C4-2B (cell line): ENCODE results near the gene SLC25A14.
"Not testable (repeated sequence)": the region's sequence is repeated elsewhere in the genome, so short reads cannot be mapped to it uniquely, and the experiment has no call there.

Experiments used
- H3K27ac ChIP-seq: fragments of 450-650 bp; 2 replicates; pipeline ENCODE4 v1.5.1; 2017
- ZFX ChIP-seq: fragments of 450-650 bp; IDR thresholded peaks from 2 replicates; pipeline ENCODE4 v1.6.1; 2017
- TF ChIP-seq, protein P1 (sequence below): fragments of 450-650 bp; conservative IDR thresholded peaks from 2 replicates; pipeline ENCODE4 v1.5.1; 2017; ENCODE audit warnings: mild to moderate bottlenecking

Gene SLC25A14

GRCh38 chrX:130340271-130340670 is 552 bp downstream of the SLC25A14 start:
- TF ChIP-seq, protein P1, sequence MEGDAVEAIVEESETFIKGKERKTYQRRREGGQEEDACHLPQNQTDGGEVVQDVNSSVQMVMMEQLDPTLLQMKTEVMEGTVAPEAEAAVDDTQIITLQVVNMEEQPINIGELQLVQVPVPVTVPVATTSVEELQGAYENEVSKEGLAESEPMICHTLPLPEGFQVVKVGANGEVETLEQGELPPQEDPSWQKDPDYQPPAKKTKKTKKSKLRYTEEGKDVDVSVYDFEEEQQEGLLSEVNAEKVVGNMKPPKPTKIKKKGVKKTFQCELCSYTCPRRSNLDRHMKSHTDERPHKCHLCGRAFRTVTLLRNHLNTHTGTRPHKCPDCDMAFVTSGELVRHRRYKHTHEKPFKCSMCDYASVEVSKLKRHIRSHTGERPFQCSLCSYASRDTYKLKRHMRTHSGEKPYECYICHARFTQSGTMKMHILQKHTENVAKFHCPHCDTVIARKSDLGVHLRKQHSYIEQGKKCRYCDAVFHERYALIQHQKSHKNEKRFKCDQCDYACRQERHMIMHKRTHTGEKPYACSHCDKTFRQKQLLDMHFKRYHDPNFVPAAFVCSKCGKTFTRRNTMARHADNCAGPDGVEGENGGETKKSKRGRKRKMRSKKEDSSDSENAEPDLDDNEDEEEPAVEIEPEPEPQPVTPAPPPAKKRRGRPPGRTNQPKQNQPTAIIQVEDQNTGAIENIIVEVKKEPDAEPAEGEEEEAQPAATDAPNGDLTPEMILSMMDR, result no peak
- no peak for TF ChIP-seq ZFX
- H3K27ac ChIP-seq, result peak overlapping the region; percentile 73

DNA sequence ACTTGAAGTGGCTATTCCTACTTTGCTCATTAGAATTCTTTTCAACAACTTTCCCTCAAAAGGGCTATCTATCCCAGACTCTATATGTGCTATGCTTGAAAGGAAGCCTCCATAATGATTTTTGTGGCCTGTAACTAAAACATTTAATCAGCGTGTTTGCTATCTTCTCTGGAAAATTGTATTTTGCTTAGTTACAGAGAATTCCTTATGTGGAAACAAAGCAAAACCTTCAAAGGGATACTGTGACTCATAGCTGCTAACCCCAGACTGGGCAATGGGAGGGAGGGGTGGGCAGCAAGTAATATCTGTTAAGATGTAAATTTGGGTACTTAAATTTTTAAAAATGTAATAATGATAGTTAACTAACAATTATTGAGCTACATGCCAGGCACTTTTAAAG is 3.7 kb downstream of the SLC25A14 start:
- no peak overlapping the region for H3K27ac ChIP-seq
- no peak for TF ChIP-seq ZFX
- TF ChIP-seq, protein P1, result no peak

DNA sequence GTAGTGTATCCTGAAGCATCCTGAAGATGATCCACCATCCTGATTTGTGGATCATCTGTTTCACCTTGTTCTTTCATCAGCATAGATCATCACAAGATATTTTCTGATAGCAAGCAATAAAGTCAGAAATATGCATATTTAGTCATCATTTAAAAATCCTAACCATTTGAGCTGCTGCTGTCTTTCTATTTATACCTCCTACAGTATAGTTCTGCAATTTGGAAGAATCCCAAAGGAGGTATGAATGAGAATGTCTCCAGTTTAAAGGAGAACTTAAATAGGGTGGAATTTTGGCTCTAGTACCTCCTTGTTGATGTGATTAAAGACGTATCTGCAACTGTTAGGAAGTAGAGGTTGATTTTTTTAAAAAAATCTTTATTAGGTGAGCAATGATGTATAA is 7.6 kb downstream of the SLC25A14 start:
- no peak for TF ChIP-seq ZFX
- TF ChIP-seq, protein P1, result no peak
- no peak overlapping the region for H3K27ac ChIP-seq

DNA sequence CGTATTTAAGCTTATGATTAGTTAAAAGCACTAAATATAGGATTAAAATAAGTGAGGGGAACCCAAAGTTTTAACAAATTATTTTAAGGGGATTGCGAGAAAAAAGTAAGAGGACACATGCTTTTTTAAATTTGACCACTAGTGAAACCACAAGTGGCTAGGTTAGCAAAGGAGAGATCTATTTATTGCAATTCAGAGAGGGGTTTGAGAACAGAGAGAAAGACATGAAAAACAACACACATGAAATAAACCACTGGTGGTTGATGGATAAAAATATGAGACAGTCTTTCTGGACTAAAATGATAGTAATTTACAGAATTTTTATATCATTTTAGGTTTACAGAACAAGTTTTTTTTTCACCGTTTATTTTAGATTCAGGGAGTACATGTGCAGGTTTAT is 11.8 kb downstream of the SLC25A14 start:
- H3K27ac ChIP-seq, result no peak overlapping the region
- TF ChIP-seq ZFX, result no peak
- TF ChIP-seq, protein P1, result no peak

- not testable (repeated sequence) for H3K27ac ChIP-seq
These were observed 12.3 kb downstream of the SLC25A14 start for GRCh38 chrX:130352050-130352449.

DNA sequence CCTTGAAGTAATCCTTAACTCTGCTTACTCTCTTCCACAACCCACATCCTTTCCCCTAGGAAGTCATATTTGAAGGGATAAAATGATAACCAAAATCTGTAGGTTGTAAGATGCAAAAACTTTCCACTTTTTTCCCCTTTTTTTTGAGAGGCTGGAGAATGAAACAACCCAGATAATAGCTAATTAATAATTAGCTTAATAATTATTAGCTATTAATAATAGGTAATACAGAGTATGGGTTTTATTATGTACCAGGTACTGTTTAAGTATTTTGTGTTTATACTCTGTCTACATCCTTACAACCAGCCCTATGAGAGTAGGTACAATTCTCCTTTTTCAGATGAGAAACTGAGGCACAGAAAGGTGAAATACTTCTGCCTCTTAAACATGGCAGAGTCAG is 36.4 kb downstream of the SLC25A14 start:
- TF ChIP-seq, protein P1, result no peak
- TF ChIP-seq ZFX, result no peak
- no peak overlapping the region for H3K27ac ChIP-seq

- H3K27ac ChIP-seq, result no peak overlapping the region
- TF ChIP-seq, protein P1, result no peak
- TF ChIP-seq ZFX, result no peak
These were observed 38.4 kb downstream of the SLC25A14 start for GRCh38 chrX:130378024-130378669.

- H3K27ac ChIP-seq, result no peak within 1 kb of the TSS
- TF ChIP-seq ZFX, result no peak
- TF ChIP-seq, protein P1, result no peak
These were observed 45.8 kb downstream of the SLC25A14 start, which contains the start of gene GPR119 for GRCh38 chrX:130385520-130385919. Gene GPR119, minus strand, starts transcription at chrX:130385674. Its CDS starts 227 bp downstream, at chrX:130385447.
